ENCODE measurements around the gene CDSN.
A peak's percentile ranks its signal among the peaks of the same experiment; 100 is the strongest.

Gene CDSN

DNA sequence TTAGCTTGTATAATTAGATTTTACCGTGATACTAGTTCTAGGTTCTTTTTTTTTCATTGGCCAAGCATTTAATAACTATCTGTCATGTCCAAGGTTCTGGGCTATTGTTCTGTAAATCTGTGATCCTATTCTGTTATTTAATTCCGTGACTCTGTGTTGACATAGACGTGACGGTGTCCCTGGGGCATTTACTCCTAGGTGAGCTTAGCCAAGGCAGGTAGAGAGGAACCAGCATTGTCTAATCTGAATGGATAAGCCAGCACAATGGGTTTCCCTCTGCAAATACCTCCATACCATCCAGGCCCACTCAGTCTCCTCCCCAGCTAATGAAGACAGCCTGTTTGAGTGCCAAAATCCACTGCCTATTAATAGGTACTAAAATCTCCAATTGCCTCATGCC lies 8.9 kb upstream of the CDSN start:
- peak overlapping the region; percentile 45 for H3K27ac ChIP-seq
- TF ChIP-seq, protein P1, sequence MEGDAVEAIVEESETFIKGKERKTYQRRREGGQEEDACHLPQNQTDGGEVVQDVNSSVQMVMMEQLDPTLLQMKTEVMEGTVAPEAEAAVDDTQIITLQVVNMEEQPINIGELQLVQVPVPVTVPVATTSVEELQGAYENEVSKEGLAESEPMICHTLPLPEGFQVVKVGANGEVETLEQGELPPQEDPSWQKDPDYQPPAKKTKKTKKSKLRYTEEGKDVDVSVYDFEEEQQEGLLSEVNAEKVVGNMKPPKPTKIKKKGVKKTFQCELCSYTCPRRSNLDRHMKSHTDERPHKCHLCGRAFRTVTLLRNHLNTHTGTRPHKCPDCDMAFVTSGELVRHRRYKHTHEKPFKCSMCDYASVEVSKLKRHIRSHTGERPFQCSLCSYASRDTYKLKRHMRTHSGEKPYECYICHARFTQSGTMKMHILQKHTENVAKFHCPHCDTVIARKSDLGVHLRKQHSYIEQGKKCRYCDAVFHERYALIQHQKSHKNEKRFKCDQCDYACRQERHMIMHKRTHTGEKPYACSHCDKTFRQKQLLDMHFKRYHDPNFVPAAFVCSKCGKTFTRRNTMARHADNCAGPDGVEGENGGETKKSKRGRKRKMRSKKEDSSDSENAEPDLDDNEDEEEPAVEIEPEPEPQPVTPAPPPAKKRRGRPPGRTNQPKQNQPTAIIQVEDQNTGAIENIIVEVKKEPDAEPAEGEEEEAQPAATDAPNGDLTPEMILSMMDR (conservative IDR thresholded peaks at IDR 0.05) = no peak

DNA sequence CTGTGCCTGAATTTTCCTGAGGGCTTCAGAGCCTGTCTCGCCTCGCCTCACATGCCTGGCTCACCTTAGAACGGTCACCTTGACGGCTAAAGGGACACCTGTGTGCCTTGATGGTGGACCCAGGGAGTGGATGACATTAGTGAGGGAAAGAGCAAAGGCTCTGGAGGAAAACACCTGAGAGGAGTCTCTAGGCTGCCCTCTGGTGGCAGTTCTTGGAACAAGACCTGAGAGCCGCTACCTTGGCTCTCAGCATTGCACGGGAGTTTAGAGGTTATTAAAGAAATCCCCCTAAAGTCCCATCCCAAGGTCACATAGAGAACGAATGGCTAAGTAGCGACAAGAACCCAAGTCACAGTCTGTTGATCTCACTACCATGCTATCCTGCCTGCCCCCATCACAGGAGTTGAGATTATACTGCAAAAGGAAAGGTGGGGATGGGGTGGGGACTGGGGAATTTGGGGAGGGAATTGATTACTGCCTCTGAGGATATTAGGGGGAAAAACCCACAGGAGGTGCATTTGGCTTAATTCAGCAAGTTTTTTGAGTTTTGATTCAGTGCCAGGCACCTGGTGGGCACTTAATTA lies 7.9 kb upstream of the CDSN start:
- TF ChIP-seq, protein P1 (conservative IDR thresholded peaks at IDR 0.05) = peak; percentile 91
- H3K27ac ChIP-seq = no peak overlapping the region

DNA sequence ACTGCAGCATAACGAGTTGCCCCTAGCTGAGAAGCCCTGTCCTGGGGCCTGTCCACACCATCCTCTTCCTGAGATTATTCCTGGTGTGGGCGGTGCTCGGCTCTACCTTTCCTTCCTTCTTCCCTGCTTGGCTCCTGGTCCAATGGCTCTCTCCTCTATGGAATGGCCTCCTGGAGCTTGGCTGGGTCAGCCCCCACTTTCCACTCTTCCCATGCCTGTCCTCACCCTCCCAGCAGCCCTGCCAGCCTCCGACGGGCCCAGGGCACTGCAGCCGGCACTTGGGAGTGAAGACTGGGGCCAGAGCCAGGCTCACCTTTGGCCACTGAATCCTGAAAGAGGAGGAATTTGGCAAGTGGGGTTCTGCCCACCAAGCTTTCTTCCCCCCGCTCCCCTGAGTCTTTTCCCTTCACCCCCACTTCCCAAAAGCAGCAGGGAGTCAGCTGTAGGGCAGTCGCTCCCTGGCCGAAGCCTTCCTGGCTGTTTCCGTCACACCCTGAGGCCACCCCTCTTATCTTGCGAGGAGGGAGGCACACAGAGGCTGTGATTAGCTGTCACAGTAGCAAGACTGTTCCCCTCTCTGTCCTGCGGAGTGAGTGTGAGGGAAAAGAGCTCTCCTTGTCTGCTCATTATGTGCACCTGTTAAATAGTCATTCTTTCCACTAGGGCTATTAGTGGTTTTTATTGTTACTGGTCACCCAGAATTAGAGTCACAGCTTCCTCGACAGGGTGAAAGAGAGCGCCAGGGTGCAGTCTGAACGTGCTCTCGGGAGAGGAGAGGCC lies 6.3 kb upstream of the CDSN start:
- TF ChIP-seq, protein P1 (conservative IDR thresholded peaks at IDR 0.05) = no peak
- H3K27ac ChIP-seq = no peak overlapping the region

DNA sequence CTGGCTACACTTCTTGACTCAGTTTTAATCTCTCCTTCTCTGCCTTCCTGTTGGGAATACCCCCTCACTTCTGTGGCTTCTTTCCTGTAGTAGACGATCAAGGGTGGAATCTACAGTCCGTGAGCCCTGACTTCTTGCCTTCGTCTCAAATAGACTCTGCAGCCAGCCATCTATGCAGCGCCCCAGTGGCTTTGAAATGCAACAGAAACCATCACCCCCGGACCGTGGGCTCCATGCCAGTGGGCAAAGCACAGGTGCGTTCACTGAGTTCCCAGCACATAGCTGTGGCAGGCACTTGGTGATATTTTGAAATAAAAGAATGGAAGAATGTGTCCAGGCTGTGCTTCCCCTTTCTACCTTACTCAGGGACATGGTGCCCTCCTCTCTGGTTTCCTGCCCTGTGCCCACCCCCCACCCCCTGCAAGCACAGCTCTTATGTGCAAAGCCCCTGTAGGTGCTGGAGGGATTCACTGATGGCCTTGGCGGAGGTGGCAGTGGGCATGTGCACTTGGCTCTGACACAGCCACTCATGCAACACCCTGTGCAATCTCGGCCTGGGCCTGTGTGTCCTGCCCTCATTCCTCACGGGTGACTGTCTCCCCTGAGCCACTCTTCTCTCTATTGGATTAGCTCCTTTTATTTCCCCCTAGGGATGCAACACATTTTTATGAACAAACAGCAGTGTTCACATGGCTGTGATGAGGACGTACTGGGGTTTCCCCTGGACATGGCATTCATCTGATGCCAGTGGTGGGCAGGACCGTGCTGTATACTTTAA lies 5.5 kb upstream of the CDSN start:
- TF ChIP-seq, protein P1 (conservative IDR thresholded peaks at IDR 0.05) = no peak
- no peak overlapping the region for H3K27ac ChIP-seq

DNA sequence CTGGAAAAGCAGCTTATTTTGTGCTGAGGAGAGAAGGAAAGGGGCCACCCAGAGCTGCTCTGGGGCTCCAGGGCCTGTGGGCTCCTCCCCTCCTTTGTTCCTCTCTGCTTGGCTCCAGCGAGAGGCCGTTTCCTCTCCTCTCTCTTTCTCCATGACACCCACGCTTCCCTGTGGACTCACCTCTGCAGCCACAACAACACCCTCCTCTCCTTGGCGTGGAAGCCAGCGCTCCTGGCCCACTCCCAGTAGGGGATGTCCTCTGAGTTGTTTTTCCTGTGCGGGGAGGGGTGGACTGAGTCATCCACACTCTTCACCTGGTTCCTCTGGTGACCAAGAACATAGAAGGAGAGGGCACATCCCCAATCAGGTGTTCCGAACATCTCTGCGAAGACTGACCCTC lies 4.9 kb upstream of the CDSN start:
- H3K27ac ChIP-seq = no peak overlapping the region
- TF ChIP-seq, protein P1 (conservative IDR thresholded peaks at IDR 0.05) = no peak

DNA sequence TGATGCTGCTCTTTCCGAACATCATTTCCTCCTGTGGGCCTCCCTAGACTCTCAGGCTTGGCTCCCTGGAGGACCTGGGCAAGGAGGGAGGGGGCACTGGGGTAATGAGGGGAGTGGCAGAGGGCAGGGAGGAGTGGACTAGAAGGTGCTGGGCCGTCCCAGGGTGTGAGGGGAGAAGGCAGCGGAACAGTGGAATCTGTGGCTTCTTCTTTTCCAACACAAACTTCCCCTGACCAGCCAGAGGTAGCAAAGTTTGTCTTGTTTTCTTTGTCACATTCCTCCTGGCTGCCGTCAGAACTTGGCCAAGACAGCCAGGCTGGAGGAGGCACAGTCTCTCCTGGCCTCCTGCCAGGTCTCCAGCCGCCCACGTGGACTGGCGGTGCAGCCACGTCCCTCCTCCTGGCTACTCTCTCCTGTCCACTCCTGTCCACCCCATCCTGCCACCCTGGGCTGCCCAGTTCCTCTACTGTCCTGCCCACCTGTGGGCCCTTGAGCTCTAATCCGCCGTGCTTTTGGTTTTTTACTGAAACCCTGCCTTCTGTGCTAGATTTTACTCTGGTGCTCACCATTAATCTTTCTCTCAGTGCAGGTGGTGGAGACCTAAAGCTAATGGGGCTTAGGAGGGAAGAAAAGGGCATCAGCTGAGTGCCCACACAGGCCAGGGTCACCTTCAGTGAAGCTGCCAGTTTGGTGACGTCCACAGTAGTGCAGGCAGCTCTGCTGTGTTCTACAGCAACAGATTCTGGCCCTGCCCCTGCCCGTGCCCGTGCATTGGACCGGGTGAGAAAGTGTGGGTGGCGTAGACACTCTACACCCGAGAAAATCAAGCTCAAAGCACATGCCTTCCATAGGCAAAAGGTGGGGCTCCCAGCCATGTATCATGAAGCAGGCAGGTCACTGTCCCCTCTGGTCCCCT lies 2.8 kb upstream of the CDSN start:
- H3K27ac ChIP-seq = peak overlapping the region; percentile 47
- TF ChIP-seq, protein P1 (conservative IDR thresholded peaks at IDR 0.05) = no peak

All from VCaP (cell line).